K562 (cell line): ENCODE results near the gene PDK3. TPM values are rescaled to one million over a fixed set of nuclear protein-coding genes. Genes with fewer than 3 reads are reported as not detected.

Experiments used
- ATAC-seq: fragments of 200-7000 bp; cut with Tn5 transposase; 3 replicates; pipeline ENCODE4 v1.9.1; 2020; ENCODE audit warnings: moderate library complexity
- BruUV-seq: library from RNA; stranded (reverse); fragments of 400-500 nt; replicated peaks from 2 replicates; lab custom pipeline; 2021; lab: Mats Ljungman, UMichigan
- CTCF ChIA-PET: fragments of 300-600 bp; formaldehyde crosslinking; extraction: SDS; loops from one replicate; lab custom pipeline; 2021; ENCODE audit warnings: low intra/inter-chr PET ratio; lab: Yijun Ruan, JAX
- POLR2A ChIA-PET: fragments of 300-600, 350-650 bp; sonication (Branson Sonifier 250); formaldehyde crosslinking; extraction: SDS; loops from one replicate; lab custom pipeline; 2021; ENCODE audit warnings: antibody characterized with exemption, inconsistent platforms; lab: Yijun Ruan, JAX
- DNase-seq, 4 experiments: peaks; one replicate each; pipeline versions ENCODE4 v3.0.0 to v3.0.0-alpha.2; 2011 to 2018; ENCODE audit warnings: low spot score in 3 of 4, mixed read lengths in 3 of 4; ENCODE audit errors: extremely low read depth in 1 of 4
- FAIRE-seq: peaks from 2 replicates; lab custom pipeline; 2011; peaks lifted over from hg19 to GRCh38; lab: Jason Lieb, UNC
- H2AFZ ChIP-seq: 2 replicates; pipeline ENCODE4 v1.6.0; 2011; ENCODE audit warnings: low read depth, low read length, control low read depth, inconsistent platforms
- H3K27ac ChIP-seq: fragments of 200-600 bp; 3 replicates; pipeline ENCODE4 v1.8.0; 2011; ENCODE audit warnings: low read depth, mild to moderate bottlenecking, control low read depth, inconsistent platforms, low read length, moderate library complexity, mixed read lengths; ENCODE audit errors: extremely low read depth
- H3K27me3 ChIP-seq, 2 experiments: fragments of 300-600 bp in 1 of 2; 2 replicates in 1 of 2; 3 replicates in 1 of 2; pipeline versions ENCODE4 v1.6.0 to v1.8.0; 2011; ENCODE audit warnings: inconsistent platforms in 2 of 2, low read length in 2 of 2, mild to moderate bottlenecking in 1 of 2, mixed read lengths in 1 of 2, moderate library complexity in 1 of 2; ENCODE audit not compliant: control insufficient read depth in 2 of 2, insufficient read depth in 2 of 2
- H3K36me3 ChIP-seq: fragments of 300-600 bp; 3 replicates; pipeline ENCODE4 v1.8.0; 2011; ENCODE audit warnings: mild to moderate bottlenecking, low read length, inconsistent platforms; ENCODE audit not compliant: control insufficient read depth, insufficient read depth
- H3K4me1 ChIP-seq, 2 experiments: fragments of 200-600 bp in 1 of 2; replicated peaks in 1 of 2; 2 replicates in 1 of 2; 3 replicates in 1 of 2; pipeline versions ENCODE4 v1.5.1 to v1.8.0; 2011; ENCODE audit warnings: inconsistent platforms in 2 of 2, low read length in 2 of 2, mild to moderate bottlenecking in 1 of 2, mixed read lengths in 1 of 2, moderate library complexity in 1 of 2; ENCODE audit not compliant: control insufficient read depth in 2 of 2, insufficient read depth in 2 of 2
- H3K4me2 ChIP-seq: 2 replicates; pipeline ENCODE4 v1.6.1; 2011; ENCODE audit warnings: low read length, control low read depth, inconsistent platforms, mixed read lengths; ENCODE audit not compliant: insufficient read depth
- H3K4me3 ChIP-seq: fragments of 200-600 bp; sonication (generic), shearing (Covaris generic); 2 replicates; pipeline ENCODE4 v1.5.1; 2016; ENCODE audit warnings: control low read depth, inconsistent platforms
- H3K79me2 ChIP-seq: fragments of 200-600 bp; 3 replicates; pipeline ENCODE4 v1.8.0; 2011; ENCODE audit warnings: low read length, inconsistent platforms; ENCODE audit not compliant: control insufficient read depth, insufficient read depth
- H3K9ac ChIP-seq, 2 experiments: 2 replicates each; pipeline versions ENCODE4 v1.6.0 to v1.6.1; 2011; ENCODE audit warnings: low read depth in 2 of 2, low read length in 2 of 2, control low read depth in 1 of 2, inconsistent platforms in 1 of 2, mild to moderate bottlenecking in 1 of 2, mixed read lengths in 1 of 2; ENCODE audit not compliant: insufficient read depth in 1 of 2
- H3K9me1 ChIP-seq: one replicate; pipeline ENCODE4 v1.6.0; 2011; ENCODE audit warnings: inconsistent platforms, mild to moderate bottlenecking, low read length, moderate library complexity; ENCODE audit not compliant: control insufficient read depth, insufficient read depth
- H3K9me3 ChIP-seq: replicated peaks from 2 replicates; pipeline ENCODE4 v1.5.1; 2011; ENCODE audit warnings: low read depth, low read length, inconsistent platforms; ENCODE audit not compliant: control insufficient read depth, insufficient read depth
- H4K20me1 ChIP-seq: replicated peaks from 2 replicates; pipeline ENCODE4 v1.6.1; 2011; ENCODE audit warnings: low read length, inconsistent platforms, mixed read lengths; ENCODE audit not compliant: control insufficient read depth, insufficient read depth
- E2F8 ChIP-seq: fragments of 450-650 bp; IDR thresholded peaks from 2 replicates; pipeline ENCODE4 v1.7.1; 2018; ENCODE audit warnings: mild to moderate bottlenecking, low read depth; ENCODE audit not compliant: partially characterized antibody
- GTF3C2 ChIP-seq: IDR thresholded peaks from 3 replicates; pipeline ENCODE4 v1.6.1; 2011; ENCODE audit warnings: borderline replicate concordance, mild to moderate bottlenecking, moderate library complexity; ENCODE audit not compliant: insufficient read length; ENCODE audit errors: extremely low read depth
- HINFP ChIP-seq: fragments of 450-650 bp; conservative IDR thresholded peaks from 2 replicates; pipeline ENCODE4 v1.6.1; 2016; ENCODE audit warnings: missing genetic modification characterization, low read depth, mild to moderate bottlenecking, control low read depth, missing compliant biosample characterization
- MECOM ChIP-seq: fragments of 250-450 bp; sonication (Bioruptor Pico); IDR thresholded peaks from 2 replicates; pipeline ENCODE4 v1.8.0; 2022; ENCODE audit warnings: inconsistent platforms
- POLR2A ChIP-seq: fragments of 450-650 bp; conservative IDR thresholded peaks from 2 replicates; pipeline ENCODE4 v1.6.1; 2016
- RBM14 ChIP-seq: fragments of 200-400 bp; formaldehyde crosslinking; IDR thresholded peaks from 2 replicates; pipeline ENCODE4 v1.6.1; 2018; ENCODE audit warnings: low read depth, mild to moderate bottlenecking, low read length, moderate library complexity, borderline replicate concordance; ENCODE audit not compliant: insufficient read depth
- SETDB1 ChIP-seq: IDR thresholded peaks from one replicate; pipeline ENCODE4 v1.6.1; 2012; ENCODE audit warnings: low read length, control low read depth, inconsistent platforms
- SRSF3 ChIP-seq: fragments of 200-400 bp; formaldehyde crosslinking; IDR thresholded peaks from 2 replicates; pipeline ENCODE4 v1.6.1; 2016; ENCODE audit warnings: mild to moderate bottlenecking, low read length, moderate library complexity; ENCODE audit not compliant: insufficient read depth
- WGBS: fragments of 100-300 bp; shearing (Covaris generic); methylation state at CpG from one replicate; pipeline ENCODE4 v1.1.6; 2016; ENCODE audit warnings: low coverage, mixed read lengths; ENCODE audit not compliant: insufficient coverage; ENCODE audit errors: missing lambda C conversion rate; 5-methylcytosine and 5-hydroxymethylcytosine counted together
- in situ Hi-C: fragments of 300-500 bp; cut with MboI; formaldehyde crosslinking; loops from 4 replicates; pipeline ENCODE4 v1.15.0; 2018; ENCODE audit warnings: inconsistent platforms, mixed read lengths
- intact Hi-C: fragments of 100-400 bp; cut with micrococcal nuclease; formaldehyde crosslinking; loops from 2 replicates; pipeline ENCODE4 v1.14.2; 2022
- polyA plus RNA-seq, 8 experiments: library from polyadenylated mRNA; depleted of rRNA in 4 of 8; stranded (reverse) in 5 of 8; unstranded in 3 of 8; fragments of >200 nt; fragmentation: Nextera tagmentation in 2 of 8; fragmentation: Illumina TruSeq in 1 of 8; extraction: Ambion mirVana in 2 of 8; extraction: Trizol in 1 of 8; gene quantifications; 2 replicates each; pipeline versions ENCODE4 v1.2.1 to v1.2.3, GENCODE V29; 2011 to 2014; ENCODE audit warnings: inconsistent platforms in 1 of 8, missing spikeins in 1 of 8
- total RNA-seq, 7 experiments: library from RNA; depleted of rRNA in 6 of 7; stranded (reverse); fragments of >200 nt in 6 of 7; fragmentation: Illumina TruSeq in 2 of 7; extraction: Trizol in 2 of 7; gene quantifications; 2 replicates each; pipeline versions ENCODE4 v1.2.1 to v1.2.3, GENCODE V29; 2011 to 2021; ENCODE audit warnings: low replicate concordance in 1 of 7

Gene PDK3
- total and polyA plus RNA-seq, 9 of the 15 experiments (the other 6 are each of a cell fraction or from before 2014, with no cell fraction given): 0.20 to 4.9 (median 0.95) TPM

GRCh38 chrX:24508375-24508774 lies 43.3 kb downstream of the PDK3 start (continued):
- TF ChIP-seq HINFP (tag) (no peak), GTF3C2 (no peak), SETDB1 (no peak)

- H4K20me1 ChIP-seq: no peaks in the 10 kb centered on the region
- intact Hi-C loops (loop anchor here (10.0 kb wide), 1 partner anchor 631 kb away; no protein-coding TSS in a partner anchor), in situ Hi-C loops (no loop called here)
- BruUV-seq: no TSS peak
- no peak for FAIRE-seq
- ATAC-seq: no peak
- no peak overlapping the region for H3K4me2 ChIP-seq
- H3K4me1 ChIP-seq: no peaks in the 10 kb centered on the region
- no peak overlapping the region for H3K27ac ChIP-seq
- ChIA-PET CTCF (no interaction called here), POLR2A (no interaction called here)
- no peak overlapping the region for H2AFZ ChIP-seq
- H3K36me3 ChIP-seq: no peaks in the 10 kb centered on the region
- no peak overlapping the region for H3K4me3 ChIP-seq
- H3K79me2 ChIP-seq: no peaks in the 10 kb centered on the region
- DNase-seq: no peak
- no peaks in the 10 kb centered on the region for H3K9me3 ChIP-seq
- no peak overlapping the region for H3K9ac ChIP-seq
- no peaks in the 10 kb centered on the region for H3K9me1 ChIP-seq
- 4% methylated on average over 5 of the region's 5 CpGs for WGBS
- H3K27me3 ChIP-seq: no peaks in the 10 kb centered on the region; a peak in 1 of 5 replicates
- TF ChIP-seq RBM14 (no peak), POLR2A (no peak), SRSF3 (no peak), MECOM (CRISPR knock-in tag) (no peak), E2F8 (no peak)
Observed at GRCh38 chrX:24513416-24513815, 48.3 kb downstream of the PDK3 start.
